ENCODE data around the gene LUC7L3.

The LUC7L3 gene

DNA sequence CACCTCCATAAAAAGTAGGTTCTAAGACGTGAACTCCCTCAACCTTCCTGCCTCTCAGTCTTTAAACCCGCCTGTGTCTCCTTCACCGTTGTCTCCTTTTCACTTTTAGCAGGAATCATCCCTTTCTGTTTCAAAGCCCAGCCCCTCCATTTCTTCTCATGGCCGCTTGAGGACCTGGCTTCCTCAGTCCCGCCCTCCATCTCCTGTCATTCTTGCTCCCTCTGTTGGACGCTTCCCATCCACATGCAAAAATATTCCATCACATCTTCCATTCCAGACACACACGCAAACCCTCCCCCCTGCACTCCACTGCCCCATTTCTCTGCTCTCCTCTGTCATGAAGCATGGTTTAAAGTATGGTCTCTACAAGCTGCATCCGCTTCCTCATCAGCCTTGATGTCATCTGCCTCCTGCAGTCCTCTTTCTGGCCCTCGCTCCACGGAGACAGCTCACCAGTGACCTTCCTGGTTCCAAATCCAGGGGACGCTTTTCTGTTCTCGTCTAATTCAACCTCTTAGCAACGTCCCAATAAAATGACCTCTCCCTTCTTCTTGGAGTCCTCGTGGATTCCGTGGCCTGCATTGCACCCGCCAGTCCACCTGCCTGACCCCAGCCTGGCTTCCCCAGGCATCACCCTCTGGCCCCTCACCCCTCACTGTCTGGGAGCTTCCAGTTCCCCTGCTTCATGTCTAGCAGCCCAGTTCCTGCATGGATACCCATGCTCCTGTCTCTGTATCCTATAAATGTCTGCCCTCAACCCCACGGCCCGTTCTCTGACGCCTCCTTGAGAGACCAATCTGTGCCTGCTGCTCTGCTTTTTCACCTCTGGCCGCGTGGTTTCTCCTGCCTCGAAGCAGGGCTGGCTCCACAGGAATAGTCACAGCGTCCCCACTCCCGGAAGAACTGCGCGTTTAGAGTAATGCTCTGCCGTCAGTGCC is 37.9 kb upstream of the LUC7L3 start:
- TF ChIP-seq, protein P1, sequence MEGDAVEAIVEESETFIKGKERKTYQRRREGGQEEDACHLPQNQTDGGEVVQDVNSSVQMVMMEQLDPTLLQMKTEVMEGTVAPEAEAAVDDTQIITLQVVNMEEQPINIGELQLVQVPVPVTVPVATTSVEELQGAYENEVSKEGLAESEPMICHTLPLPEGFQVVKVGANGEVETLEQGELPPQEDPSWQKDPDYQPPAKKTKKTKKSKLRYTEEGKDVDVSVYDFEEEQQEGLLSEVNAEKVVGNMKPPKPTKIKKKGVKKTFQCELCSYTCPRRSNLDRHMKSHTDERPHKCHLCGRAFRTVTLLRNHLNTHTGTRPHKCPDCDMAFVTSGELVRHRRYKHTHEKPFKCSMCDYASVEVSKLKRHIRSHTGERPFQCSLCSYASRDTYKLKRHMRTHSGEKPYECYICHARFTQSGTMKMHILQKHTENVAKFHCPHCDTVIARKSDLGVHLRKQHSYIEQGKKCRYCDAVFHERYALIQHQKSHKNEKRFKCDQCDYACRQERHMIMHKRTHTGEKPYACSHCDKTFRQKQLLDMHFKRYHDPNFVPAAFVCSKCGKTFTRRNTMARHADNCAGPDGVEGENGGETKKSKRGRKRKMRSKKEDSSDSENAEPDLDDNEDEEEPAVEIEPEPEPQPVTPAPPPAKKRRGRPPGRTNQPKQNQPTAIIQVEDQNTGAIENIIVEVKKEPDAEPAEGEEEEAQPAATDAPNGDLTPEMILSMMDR (IDR thresholded peaks at IDR 0.05; ENCODE audit: low read depth, low read length, missing control alignments), result peak; percentile 85
- no peak overlapping the region for H3K4me3 ChIP-seq (ENCODE audit: low read depth, low read length)
- in situ Hi-C loops (cut with HindIII; ENCODE audit: low pct_ligation_motif_present, low sequenced_read_pairs), result loop anchor here (25.0 kb wide), 1 partner anchor 119 kb away; the partner anchor contains the start of gene CACNA1G
- no peaks in the 10 kb centered on the region for H3K36me3 ChIP-seq (replicated peaks)
- H3K27me3 ChIP-seq (replicated peaks), result no peaks in the 10 kb centered on the region
- no peak overlapping the region for H3K27ac ChIP-seq
- DNase-seq, result peak; percentile 74

DNA sequence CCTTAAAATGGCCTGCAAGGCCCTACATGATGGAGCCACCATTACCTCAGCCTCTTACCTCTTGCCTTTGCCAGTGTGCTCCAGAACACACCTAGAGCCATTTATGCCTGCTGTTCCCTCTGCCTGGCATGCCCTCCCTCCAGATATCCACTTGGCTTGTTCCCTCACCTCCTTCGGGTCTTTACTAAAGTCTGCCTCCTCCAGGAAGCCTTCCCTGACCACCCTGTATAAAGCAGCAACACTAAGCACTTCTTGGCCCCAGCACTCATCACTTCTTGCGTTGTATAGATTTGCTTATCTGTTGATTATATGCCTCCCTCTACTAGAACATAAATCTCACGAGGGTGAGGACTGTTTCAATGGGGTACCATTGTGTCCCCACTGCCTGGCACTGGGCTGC is 37.0 kb upstream of the LUC7L3 start:
- no peak overlapping the region for H3K27ac ChIP-seq

DNA sequence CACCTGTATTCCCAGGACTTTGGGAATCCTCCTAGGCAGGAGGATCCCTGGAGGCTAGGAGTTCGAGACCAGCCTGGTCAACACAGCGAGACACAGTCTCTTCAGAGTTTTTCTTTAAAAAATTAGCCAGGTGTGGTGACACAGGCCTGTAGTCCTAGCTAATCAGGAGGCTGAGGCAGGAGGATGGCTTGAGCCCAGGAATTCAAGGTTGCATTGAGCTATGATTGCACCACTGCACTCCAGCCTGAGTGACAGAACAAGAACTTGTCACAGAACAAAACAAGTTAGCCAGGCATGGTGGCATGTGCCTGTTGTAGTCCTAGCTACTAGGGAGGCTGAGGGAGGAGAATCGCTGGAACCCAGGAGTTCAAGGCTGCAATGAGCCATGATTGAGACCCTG is 36.5 kb upstream of the LUC7L3 start:
- in situ Hi-C loops (cut with HindIII; ENCODE audit: low pct_ligation_motif_present, low sequenced_read_pairs), result loop anchor here (25.0 kb wide), 1 partner anchor 121 kb away; the partner anchor contains the start of gene CACNA1G
- DNase-seq, result no peak

More for the DNA sequence above, 37.0 kb upstream of the LUC7L3 start:
- Histone ChIP-seq H3K36me3 (replicated peaks) (no peaks in the 10 kb centered on the region), H3K4me3 (ENCODE audit: low read depth, low read length) (no peak overlapping the region), H3K27me3 (replicated peaks) (no peaks in the 10 kb centered on the region)
- in situ Hi-C loops (cut with HindIII; ENCODE audit: low pct_ligation_motif_present, low sequenced_read_pairs), result loop anchor here (25.0 kb wide), 1 partner anchor 120 kb away; the partner anchor contains the start of gene CACNA1G
- TF ChIP-seq, protein P1 (IDR thresholded peaks at IDR 0.05; ENCODE audit: low read depth, low read length, missing control alignments), result no peak
- no peak for DNase-seq

DNA sequence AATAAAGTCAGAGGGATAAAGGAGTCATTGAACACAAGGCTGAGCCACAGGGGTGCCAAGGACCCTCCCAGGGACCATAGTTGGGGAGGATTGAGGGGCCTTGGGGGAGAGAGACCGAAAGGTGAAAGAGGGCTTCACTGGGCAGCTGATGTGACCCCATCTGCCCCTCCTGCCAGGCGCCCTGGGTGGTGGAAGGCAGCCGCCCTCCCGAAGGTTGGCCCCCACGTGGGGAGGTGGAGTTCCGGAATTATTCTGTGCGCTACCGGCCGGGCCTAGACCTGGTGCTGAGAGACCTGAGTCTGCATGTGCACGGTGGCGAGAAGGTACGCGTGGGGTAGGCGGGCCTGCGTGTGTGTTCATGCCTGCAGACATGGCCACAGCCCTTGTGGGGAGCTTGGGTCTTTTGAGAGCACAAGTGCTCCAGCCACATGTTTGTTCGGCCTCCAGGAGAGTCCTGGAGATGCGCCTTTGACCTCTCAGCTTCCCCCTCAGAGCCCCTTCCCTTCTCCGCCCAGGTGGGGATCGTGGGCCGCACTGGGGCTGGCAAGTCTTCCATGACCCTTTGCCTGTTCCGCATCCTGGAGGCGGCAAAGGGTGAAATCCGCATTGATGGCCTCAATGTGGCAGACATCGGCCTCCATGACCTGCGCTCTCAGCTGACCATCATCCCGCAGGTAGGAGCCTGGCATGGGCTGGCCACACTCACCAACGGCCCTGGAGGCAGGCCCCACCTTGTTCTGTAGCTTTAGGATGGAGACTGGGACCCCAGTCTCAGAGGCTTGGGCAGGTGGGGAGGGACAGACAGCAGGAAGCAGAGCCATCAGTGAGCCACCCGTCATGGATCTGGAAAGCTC is 35.7 kb upstream of the LUC7L3 start:
- TF ChIP-seq, protein P1 (IDR thresholded peaks at IDR 0.05; ENCODE audit: low read depth, low read length, missing control alignments), result no peak
- H3K36me3 ChIP-seq (replicated peaks), result no peaks in the 10 kb centered on the region
- H3K27ac ChIP-seq, result no peak overlapping the region
- in situ Hi-C loops (cut with HindIII; ENCODE audit: low pct_ligation_motif_present, low sequenced_read_pairs), result loop anchor here (25.0 kb wide), 1 partner anchor 121 kb away; the partner anchor contains the start of gene CACNA1G
- no peaks in the 10 kb centered on the region for H3K27me3 ChIP-seq (replicated peaks)
- H3K4me3 ChIP-seq (ENCODE audit: low read depth, low read length), result no peak overlapping the region
- no peak for DNase-seq

More for the DNA sequence above, 36.5 kb upstream of the LUC7L3 start:
- Histone ChIP-seq H3K27ac (no peak overlapping the region), H3K27me3 (replicated peaks) (no peaks in the 10 kb centered on the region), H3K36me3 (replicated peaks) (no peaks in the 10 kb centered on the region), H3K4me3 (ENCODE audit: low read depth, low read length) (no peak overlapping the region)
- TF ChIP-seq, protein P1 (IDR thresholded peaks at IDR 0.05; ENCODE audit: low read depth, low read length, missing control alignments), result no peak

DNA sequence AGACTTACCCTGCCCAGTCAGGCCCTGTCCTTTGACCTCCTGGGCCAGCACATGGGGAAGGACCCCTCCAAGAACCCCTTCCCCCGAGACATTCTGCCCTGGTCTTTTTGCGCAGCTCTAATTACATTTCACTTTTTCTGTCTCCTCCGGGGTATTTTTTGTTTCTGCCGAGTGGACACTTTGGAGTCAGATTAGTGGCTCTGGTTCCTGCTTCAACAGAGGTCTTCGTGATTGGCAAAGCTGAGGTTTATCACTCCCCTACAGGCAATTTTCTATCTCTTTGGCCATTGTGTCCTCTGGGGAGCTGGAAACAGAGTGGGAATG is 35.2 kb upstream of the LUC7L3 start:
- no peaks in the 10 kb centered on the region for H3K36me3 ChIP-seq (replicated peaks)
- H3K27me3 ChIP-seq (replicated peaks), result no peaks in the 10 kb centered on the region
- H3K4me3 ChIP-seq (ENCODE audit: low read depth, low read length), result no peak overlapping the region
- H3K27ac ChIP-seq, result no peak overlapping the region
- TF ChIP-seq, protein P1 (IDR thresholded peaks at IDR 0.05; ENCODE audit: low read depth, low read length, missing control alignments), result no peak
- no peak for DNase-seq
- in situ Hi-C loops (cut with HindIII; ENCODE audit: low pct_ligation_motif_present, low sequenced_read_pairs), result loop anchor here (25.0 kb wide), 1 partner anchor 122 kb away; the partner anchor contains the start of gene CACNA1G
